ENCODE results near the gene CAMK2N1. TPM values are rescaled to one million over a fixed set of nuclear protein-coding genes. Genes with fewer than 3 reads are reported as not detected.

Gene CAMK2N1
- total RNA-seq, 1 donor from 2014 or later, result 13.2 TPM

GRCh38 chr1:20463502-20463901 is 22.5 kb downstream of the CAMK2N1 start:
- Mint-ChIP-seq H3K27ac (ENCODE audit: unreplicated experiment) (no peak overlapping the region), H3K9me3 (ENCODE audit: low read depth) (no peaks in the 10 kb centered on the region), H3K27me3 (ENCODE audit: low read depth) (peaks cover 32% of the 10 kb centered on the region), H3K36me3 (ENCODE audit: low read depth) (no peaks in the 10 kb centered on the region), H3K4me3 (ENCODE audit: unreplicated experiment) (no peak overlapping the region), H3K4me1 (ENCODE audit: low read depth) (no peaks in the 10 kb centered on the region)
- DNase-seq (ENCODE audit: low spot score), result no peak
- no peak for TF ChIP-seq CTCF (IDR thresholded peaks at IDR 0.05)

DNA sequence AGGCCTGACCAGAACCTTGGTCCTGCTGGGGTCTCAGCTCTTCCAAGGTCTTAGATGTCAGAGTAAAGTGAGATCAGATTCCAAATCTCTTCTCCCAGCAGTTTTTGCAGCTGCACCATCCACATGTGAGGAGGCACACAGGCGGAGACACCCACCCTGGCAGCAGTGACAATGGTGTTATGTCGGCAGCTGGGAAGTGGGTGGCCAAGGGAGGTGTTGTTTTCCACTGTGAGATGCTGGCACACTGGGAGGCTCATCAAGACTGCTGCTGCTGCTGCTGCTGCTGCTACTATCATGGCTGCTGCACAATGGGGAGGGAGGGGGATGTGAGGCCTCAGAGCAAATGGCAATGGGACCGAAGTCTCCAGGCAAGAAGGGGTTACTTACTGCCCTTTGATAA is 23.6 kb downstream of the CAMK2N1 start:
- DNase-seq (ENCODE audit: low spot score), result no peak
- Mint-ChIP-seq H3K4me3 (ENCODE audit: unreplicated experiment) (no peak overlapping the region), H3K36me3 (ENCODE audit: low read depth) (no peaks in the 10 kb centered on the region), H3K27ac (ENCODE audit: unreplicated experiment) (no peak overlapping the region), H3K27me3 (ENCODE audit: low read depth) (peaks cover 26% of the 10 kb centered on the region), H3K9me3 (ENCODE audit: low read depth) (no peaks in the 10 kb centered on the region), H3K4me1 (ENCODE audit: low read depth) (no peaks in the 10 kb centered on the region)
- TF ChIP-seq CTCF (IDR thresholded peaks at IDR 0.05), result no peak

DNA sequence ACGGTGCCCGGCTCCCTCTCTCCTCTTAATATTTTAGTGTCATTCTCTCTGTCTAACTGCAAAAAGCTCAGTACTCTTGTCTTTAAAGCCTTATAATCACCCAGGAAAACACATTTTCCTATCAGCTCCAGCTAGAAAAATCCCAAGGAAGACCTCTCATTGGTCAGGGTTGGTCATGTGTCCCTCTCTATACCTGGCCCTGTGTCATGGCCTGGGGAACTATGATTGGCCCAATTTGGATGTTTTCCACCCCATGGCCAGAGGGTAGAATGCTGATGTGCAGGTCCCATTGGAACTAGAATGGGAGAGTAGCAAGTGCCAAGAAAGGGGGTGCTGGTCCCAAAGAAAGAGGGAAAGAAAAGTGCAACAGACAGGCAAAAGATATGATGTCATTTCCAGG is 27.3 kb downstream of the CAMK2N1 start:
- TF ChIP-seq CTCF (IDR thresholded peaks at IDR 0.05), result no peak
- Mint-ChIP-seq H3K27ac (ENCODE audit: unreplicated experiment) (no peak overlapping the region), H3K36me3 (ENCODE audit: low read depth) (no peaks in the 10 kb centered on the region), H3K9me3 (ENCODE audit: low read depth) (no peaks in the 10 kb centered on the region), H3K27me3 (ENCODE audit: low read depth) (peaks cover 34% of the 10 kb centered on the region), H3K4me3 (ENCODE audit: unreplicated experiment) (no peak overlapping the region), H3K4me1 (ENCODE audit: low read depth) (no peaks in the 10 kb centered on the region)
- no peak for DNase-seq (ENCODE audit: low spot score)

DNA sequence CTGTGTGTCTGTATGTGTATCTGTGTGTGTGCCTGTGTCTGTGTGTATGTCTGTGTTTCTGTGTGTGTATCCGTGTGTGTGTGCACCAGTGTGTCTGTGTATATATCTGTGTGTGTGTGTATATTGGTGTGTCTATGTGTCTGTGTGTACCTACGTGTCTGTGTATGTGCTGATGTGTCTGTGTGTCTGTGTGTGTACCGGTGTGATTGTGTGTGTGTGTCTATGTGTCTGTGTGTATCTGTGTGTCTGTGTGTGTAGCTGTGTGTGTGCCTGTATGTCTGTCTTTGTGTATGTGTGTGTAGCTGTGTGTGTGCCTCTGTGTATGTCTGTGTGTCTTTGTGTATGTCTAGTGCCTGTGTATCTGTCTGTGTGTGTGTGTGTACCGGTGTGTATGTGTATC is 32.0 kb downstream of the CAMK2N1 start:
- Mint-ChIP-seq H3K9me3 (ENCODE audit: low read depth) (no peaks in the 10 kb centered on the region), H3K4me1 (ENCODE audit: low read depth) (no peaks in the 10 kb centered on the region), H3K27me3 (ENCODE audit: low read depth) (peaks cover 40% of the 10 kb centered on the region), H3K36me3 (ENCODE audit: low read depth) (no peaks in the 10 kb centered on the region), H3K27ac (ENCODE audit: unreplicated experiment) (no peak overlapping the region), H3K4me3 (ENCODE audit: unreplicated experiment) (no peak overlapping the region)
- DNase-seq (ENCODE audit: low spot score), result no peak
- TF ChIP-seq CTCF (IDR thresholded peaks at IDR 0.05), result no peak

DNA sequence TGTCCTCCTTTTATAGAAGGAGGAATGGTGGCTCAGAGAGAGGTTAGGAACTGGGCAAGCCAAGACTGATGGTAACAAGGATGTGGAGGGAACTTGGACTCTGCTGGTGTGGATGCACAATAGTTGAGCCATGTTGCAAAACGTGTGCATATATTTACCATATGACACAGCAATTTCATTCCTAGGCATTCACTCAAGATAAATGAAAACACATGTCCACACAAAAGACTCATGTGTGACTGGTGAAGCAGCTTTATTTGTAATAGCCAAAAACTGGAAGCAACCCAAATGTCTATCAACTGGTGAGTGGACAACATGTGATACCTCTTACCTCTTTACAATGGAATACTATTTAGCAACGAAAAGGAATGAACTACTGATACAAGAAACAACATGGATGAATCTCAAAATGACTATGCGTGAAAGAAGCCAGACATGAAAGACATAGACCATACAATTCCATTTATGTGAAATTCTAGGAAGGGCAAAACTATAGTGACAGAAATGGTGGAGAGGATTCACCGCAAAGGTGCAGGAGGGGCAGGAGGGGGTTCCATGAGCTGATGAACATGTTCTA is 36.2 kb downstream of the CAMK2N1 start:
- Mint-ChIP-seq H3K4me1 (ENCODE audit: low read depth) (no peaks in the 10 kb centered on the region), H3K27ac (ENCODE audit: unreplicated experiment) (no peak overlapping the region), H3K27me3 (ENCODE audit: low read depth) (peaks cover 43% of the 10 kb centered on the region), H3K36me3 (ENCODE audit: low read depth) (no peaks in the 10 kb centered on the region), H3K9me3 (ENCODE audit: low read depth) (no peaks in the 10 kb centered on the region), H3K4me3 (ENCODE audit: unreplicated experiment) (no peak overlapping the region)
- no peak for TF ChIP-seq CTCF (IDR thresholded peaks at IDR 0.05)
- no peak for DNase-seq (ENCODE audit: low spot score)

Data from chondrocyte (in vitro differentiated cells).